H1 (cell line): ENCODE measurements around the gene FLRT1. TPM values are rescaled to one million over a fixed set of nuclear protein-coding genes. Genes with fewer than 3 reads are reported as not detected.

Source experiments
- JUN ChIP-seq: IDR thresholded peaks from 2 replicates; pipeline ENCODE4 v1.6.1; 2011; ENCODE audit warnings: low read depth, mild to moderate bottlenecking, improper control_type of control experiment, low read length
- PHF8 ChIP-seq: fragments of 200-600 bp; sonication (generic); conservative IDR thresholded peaks from 2 replicates; pipeline ENCODE4 v1.7.1; 2012; ENCODE audit warnings: low read depth, mild to moderate bottlenecking, inconsistent platforms, low read length, moderate library complexity
- RNF2 ChIP-seq: fragments of 200-900, 300-1000 bp; sonication (generic); IDR thresholded peaks from 2 replicates; pipeline ENCODE4 v1.7.1; 2016; ENCODE audit warnings: borderline replicate concordance, low read depth, mild to moderate bottlenecking, antibody characterized with exemption, low read length; ENCODE audit not compliant: poor library complexity, severe bottlenecking; ENCODE audit errors: missing control alignments
- polyA plus RNA-seq, 7 experiments: library from polyadenylated mRNA; depleted of rRNA in 3 of 7; stranded (reverse) in 5 of 7; unstranded in 2 of 7; fragments of >200 nt in 5 of 7; fragments of 200-250 nt in 2 of 7; gene quantifications; 1 replicate in 5 of 7; 2 replicates in 1 of 7; 4 replicates in 1 of 7; pipeline versions ENCODE4 v1.2.1 to v1.2.3, GENCODE V29; 2011 to 2013; ENCODE audit warnings: missing spikeins in 2 of 7, mixed read lengths in 2 of 7
- total RNA-seq: library from RNA; stranded (reverse); fragmentation: NEBNext Ultra II Directional; extraction: Animal tissue kit (Norgen Biotek cat#: 25700); gene quantifications from 2 replicates; pipeline ENCODE4 v1.2.1, GENCODE V29; 2021

Gene FLRT1
- total and polyA plus RNA-seq, 2 of the 8 experiments (the other 6 are each of a cell fraction or from before 2014, with no cell fraction given): 0.14 to 0.28 TPM

- TF ChIP-seq PHF8: no peak
- TF ChIP-seq JUN: no peak
- TF ChIP-seq RNF2: no peak
Measured at GRCh38 chr11:64043545-64043944, 7.8 kb downstream of the FLRT1 start (continued).
